ENCODE data around the gene METTL26.

METTL26 gene

DNA sequence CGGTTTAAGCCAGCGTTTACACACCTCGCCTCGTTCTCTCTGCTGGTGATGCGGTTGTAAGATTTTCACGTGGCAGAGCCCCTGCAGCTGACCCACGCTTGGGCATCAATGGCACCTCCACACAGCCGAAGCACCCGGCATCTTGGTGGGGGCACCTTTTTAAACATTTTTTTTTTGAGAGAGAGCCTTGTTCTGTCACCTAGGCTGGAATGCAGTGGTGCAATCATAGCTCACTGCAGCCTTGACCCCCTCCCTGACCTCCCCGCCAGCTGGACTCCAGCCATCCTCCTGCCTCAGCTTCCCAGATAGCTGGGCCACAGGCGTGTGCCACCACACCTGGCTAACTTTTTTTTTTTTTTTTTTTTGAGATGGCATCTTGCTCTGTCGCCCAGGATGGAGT is 17.9 kb upstream of the METTL26 start:
- Histone ChIP-seq H3K9ac (ENCODE audit: insufficient read length) (no peak overlapping the region), H3K27ac (no peak overlapping the region), H3K4me3 (no peak overlapping the region), H3K36me3 (ENCODE audit: insufficient read depth, low read length) (no peaks in the 10 kb centered on the region; the same call in 1 of the 2 replicates), H3K9me3 (ENCODE audit: low read depth, low read length) (no peaks in the 10 kb centered on the region)
- TF ChIP-seq FOXP2 (optimal IDR thresholded peaks at IDR 0.05; ENCODE audit: control extremely low read depth, extremely low read length, insufficient read depth) (no peak), POLR2AphosphoS5 (IDR thresholded peaks at IDR 0.05; ENCODE audit: borderline replicate concordance, low read depth, low read length) (no peak), EZH2 (IDR thresholded peaks at IDR 0.05) (no peak)
- DNase-seq (ENCODE audit: low read depth, low spot score): no peak

DNA sequence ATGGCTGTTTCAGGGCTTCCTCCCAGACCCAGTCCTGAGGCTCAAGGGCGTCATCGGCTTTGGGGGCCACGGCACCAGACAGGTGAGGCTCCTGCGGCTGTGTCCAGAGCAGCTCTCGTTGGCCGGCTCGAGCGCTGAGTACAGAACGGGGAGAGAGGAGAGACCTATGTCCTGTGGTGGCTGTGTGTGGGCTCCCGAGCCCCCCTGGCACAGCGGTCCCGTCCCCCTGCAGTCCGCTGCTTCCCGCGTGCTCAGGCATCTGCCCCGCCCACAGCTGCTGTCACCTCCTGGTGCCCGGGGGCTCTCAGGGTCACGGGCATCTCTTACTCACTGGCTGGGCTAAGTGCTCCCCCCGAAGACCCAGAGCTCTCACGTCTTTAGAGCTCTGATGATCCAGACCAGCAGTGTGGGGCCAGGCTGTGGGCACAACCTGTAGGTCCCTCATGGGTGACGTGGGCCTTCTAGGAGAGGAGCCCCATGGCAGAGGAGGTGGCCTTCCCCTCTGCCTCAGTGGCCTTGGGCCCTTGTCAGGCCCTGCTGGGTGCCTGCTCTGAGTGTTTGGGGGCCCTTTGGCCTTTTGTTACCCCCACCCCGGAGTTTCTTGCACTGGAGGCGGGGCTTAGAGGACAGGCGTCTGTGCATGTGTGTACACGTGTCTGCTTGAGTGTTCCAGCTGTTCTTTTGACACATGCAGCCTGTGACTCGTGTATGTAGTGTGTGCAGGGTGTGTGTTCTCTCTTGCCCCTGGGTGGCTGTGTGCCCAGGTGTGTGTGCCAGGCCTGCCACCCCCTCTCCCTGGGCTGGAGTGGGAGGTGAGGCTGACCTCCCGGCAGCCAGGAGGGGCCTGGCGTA is 16.6 kb upstream of the METTL26 start:
- Histone ChIP-seq H3K9ac (ENCODE audit: insufficient read length) (no peak overlapping the region), H3K36me3 (ENCODE audit: insufficient read depth, low read length) (no peaks in the 10 kb centered on the region; the same call in 1 of the 2 replicates)

DNA sequence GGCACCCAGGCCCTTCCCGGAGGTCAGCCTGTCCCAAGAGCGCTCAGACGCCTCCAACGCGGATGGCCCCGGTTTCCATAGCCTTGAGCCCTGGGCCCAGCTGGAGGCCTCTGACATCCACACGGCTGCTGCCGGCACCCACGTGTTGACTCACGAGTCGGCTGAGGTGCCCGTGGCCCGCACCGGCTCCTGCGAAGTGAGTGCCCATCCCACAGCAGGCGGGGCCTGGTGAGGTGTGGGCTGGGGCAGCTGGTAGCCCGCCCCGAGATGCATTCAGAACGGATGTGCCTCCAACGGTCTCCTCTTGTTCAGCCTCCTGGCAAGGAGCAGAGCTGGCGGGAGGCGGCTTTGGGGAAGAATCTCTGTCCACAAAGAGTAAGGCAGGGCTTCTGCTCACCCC is 15.7 kb upstream of the METTL26 start:
- H3K9me3 ChIP-seq (ENCODE audit: low read depth, low read length): no peaks in the 10 kb centered on the region
- no peak overlapping the region for H3K27ac ChIP-seq
- DNase-seq (ENCODE audit: low read depth, low spot score): no peak
- TF ChIP-seq FOXP2 (optimal IDR thresholded peaks at IDR 0.05; ENCODE audit: control extremely low read depth, extremely low read length, insufficient read depth) (no peak), POLR2AphosphoS5 (IDR thresholded peaks at IDR 0.05; ENCODE audit: borderline replicate concordance, low read depth, low read length) (no peak), EZH2 (IDR thresholded peaks at IDR 0.05) (no peak)
- no peaks in the 10 kb centered on the region; the same call in 1 of the 2 replicates for H3K36me3 ChIP-seq (ENCODE audit: insufficient read depth, low read length)
- no peak overlapping the region for H3K9ac ChIP-seq (ENCODE audit: insufficient read length)
- no peak overlapping the region for H3K4me3 ChIP-seq

More for the DNA sequence above, 16.6 kb upstream of the METTL26 start:
- Histone ChIP-seq H3K9me3 (ENCODE audit: low read depth, low read length) (no peaks in the 10 kb centered on the region), H3K27ac (no peak overlapping the region), H3K4me3 (no peak overlapping the region)
- no peak for TF ChIP-seq FOXP2 (optimal IDR thresholded peaks at IDR 0.05; ENCODE audit: control extremely low read depth, extremely low read length, insufficient read depth)
- TF ChIP-seq EZH2 (IDR thresholded peaks at IDR 0.05): no peak
- TF ChIP-seq POLR2AphosphoS5 (IDR thresholded peaks at IDR 0.05; ENCODE audit: borderline replicate concordance, low read depth, low read length): no peak
- no peak for DNase-seq (ENCODE audit: low read depth, low spot score)

DNA sequence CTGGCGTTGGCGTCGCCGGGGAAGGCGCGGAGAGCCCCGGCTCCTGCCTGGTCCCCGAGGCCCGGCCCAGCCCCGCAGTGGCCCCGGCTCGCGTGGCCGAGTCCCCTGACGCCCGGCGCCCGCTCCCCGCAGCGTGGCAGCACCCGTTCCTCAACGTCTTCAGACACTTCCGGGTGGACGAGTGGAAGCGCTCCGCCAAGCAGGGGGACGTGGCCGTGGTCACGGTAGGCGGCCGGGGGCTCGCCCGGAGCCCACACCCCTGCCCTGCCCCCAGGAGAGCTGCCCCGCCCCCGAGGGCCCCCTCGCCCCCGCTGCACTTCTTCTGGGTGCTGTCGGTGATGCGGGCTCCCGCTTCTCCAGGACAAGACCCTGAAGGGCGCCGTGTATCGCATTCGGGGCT is 13.5 kb upstream of the METTL26 start:
- H3K4me3 ChIP-seq: peak overlapping the region; percentile 91
- no peaks in the 10 kb centered on the region for H3K9me3 ChIP-seq (ENCODE audit: low read depth, low read length)
- H3K9ac ChIP-seq (ENCODE audit: insufficient read length): peak overlapping the region; percentile 96
- no peak for DNase-seq (ENCODE audit: low read depth, low spot score)
- no peaks in the 10 kb centered on the region for H3K36me3 ChIP-seq (ENCODE audit: insufficient read depth, low read length)
- H3K27ac ChIP-seq: no peak overlapping the region
- TF ChIP-seq FOXP2 (optimal IDR thresholded peaks at IDR 0.05; ENCODE audit: control extremely low read depth, extremely low read length, insufficient read depth): no peak
- no peak for TF ChIP-seq POLR2AphosphoS5 (IDR thresholded peaks at IDR 0.05; ENCODE audit: borderline replicate concordance, low read depth, low read length)

DNA sequence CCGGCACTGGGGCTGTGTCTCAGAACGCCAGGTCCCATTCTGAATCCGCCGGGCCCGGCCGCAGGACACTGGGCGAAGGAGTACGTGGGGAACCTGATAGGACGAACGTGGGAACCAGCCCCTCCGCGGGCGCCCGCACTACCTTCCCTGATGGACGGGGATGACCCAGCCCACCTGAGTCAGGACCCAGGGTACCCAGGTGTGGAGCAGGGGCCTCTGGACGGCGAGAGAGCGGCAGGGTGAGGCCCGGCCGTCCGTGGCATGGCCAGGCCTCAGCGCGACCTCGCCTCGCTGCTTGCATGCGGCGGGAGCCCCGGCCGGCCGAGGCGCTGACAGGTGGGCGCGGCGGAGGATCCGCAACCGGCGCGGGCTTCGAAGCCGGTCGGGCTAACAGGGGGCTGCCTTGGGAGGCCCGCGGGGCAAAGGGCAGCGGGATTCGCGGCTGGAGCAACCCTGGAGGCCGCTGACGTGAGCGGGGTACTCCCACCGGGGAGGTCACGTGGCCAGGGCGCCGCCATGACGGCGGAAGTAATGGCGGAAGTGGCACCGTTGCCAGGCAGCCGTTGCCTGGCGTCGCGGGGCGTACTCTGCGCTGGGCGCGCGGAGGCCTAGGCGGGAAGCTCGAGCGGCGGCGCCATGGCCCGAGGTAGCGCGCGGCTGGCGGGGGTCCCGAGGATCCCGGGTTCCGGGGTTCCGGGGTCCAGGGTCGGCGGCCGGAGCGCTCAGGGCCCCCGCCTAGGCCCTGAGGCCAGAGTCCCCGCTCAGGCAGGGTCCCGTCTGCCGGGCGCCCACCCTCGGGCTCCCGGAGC is 12.9 kb upstream of the METTL26 start, which contains the start of gene WDR90:
Gene WDR90 (plus strand): TSS at position 585 of the 809 bp plus-strand sequence. CDS start 52 bp downstream, at position 637.
- peak within 1 kb of the TSS; percentile 86 for H3K27ac ChIP-seq
- H3K9me3 ChIP-seq (ENCODE audit: low read depth, low read length): no peaks in the 10 kb centered on the region
- H3K9ac ChIP-seq (ENCODE audit: insufficient read length): peak within 1 kb of the TSS; percentile 96
- TF ChIP-seq FOXP2 (optimal IDR thresholded peaks at IDR 0.05; ENCODE audit: control extremely low read depth, extremely low read length, insufficient read depth): no peak
- TF ChIP-seq EZH2 (IDR thresholded peaks at IDR 0.05): no peak
- peak; percentile 78; the same call in 1 of the 2 replicates for TF ChIP-seq POLR2AphosphoS5 (IDR thresholded peaks at IDR 0.05; ENCODE audit: borderline replicate concordance, low read depth, low read length)
- peak within 1 kb of the TSS; percentile 91 for H3K4me3 ChIP-seq
- peak; percentile 28 for DNase-seq (ENCODE audit: low read depth, low spot score)
- H3K36me3 ChIP-seq (ENCODE audit: insufficient read depth, low read length): no peaks in the 10 kb centered on the region

DNA sequence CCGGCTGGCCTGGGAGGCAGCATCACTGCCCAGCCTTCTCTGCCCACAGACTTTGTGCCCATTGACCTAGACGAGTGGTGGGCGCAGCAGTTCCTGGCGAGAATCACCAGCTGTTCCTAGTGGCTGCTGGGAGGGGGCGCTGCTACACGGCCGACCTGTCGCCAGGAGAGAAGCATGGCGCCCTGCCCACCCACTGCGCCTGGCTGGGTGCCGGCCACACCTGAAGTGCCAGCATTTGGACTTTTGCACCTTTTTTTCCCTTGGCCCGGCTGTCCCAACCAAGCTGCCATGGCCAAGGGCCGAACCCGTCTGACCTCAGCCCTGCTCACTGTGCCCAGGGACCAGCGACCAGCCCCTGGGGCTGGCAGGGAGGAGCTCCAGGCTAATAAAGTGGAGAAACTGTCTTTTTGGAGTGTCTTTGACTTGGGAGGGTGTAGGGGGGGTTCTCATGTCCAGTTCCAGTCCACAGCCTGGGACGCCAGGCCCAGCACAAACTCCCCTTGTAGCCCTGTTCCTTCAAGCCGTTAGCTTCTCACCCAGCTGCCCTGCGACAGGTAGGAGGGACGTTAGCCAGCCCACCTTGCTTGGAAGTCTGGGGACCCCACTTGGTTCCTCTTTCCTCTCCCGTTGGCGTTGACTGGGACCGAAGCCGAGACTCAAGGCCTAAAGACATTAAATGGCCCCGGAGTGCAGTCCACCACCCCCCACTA is 12.1 kb upstream of the METTL26 start:
- Histone ChIP-seq H3K4me3 (peak overlapping the region; percentile 91), H3K27ac (peak overlapping the region; percentile 86), H3K9me3 (ENCODE audit: low read depth, low read length) (no peaks in the 10 kb centered on the region), H3K9ac (ENCODE audit: insufficient read length) (peak overlapping the region; percentile 96), H3K36me3 (ENCODE audit: insufficient read depth, low read length) (no peaks in the 10 kb centered on the region)
- TF ChIP-seq FOXP2 (optimal IDR thresholded peaks at IDR 0.05; ENCODE audit: control extremely low read depth, extremely low read length, insufficient read depth): no peak
- no peak for TF ChIP-seq EZH2 (IDR thresholded peaks at IDR 0.05)
- no peak; the same call in 1 of the 2 replicates for TF ChIP-seq POLR2AphosphoS5 (IDR thresholded peaks at IDR 0.05; ENCODE audit: borderline replicate concordance, low read depth, low read length)
- DNase-seq (ENCODE audit: low read depth, low spot score): no peak

DNA sequence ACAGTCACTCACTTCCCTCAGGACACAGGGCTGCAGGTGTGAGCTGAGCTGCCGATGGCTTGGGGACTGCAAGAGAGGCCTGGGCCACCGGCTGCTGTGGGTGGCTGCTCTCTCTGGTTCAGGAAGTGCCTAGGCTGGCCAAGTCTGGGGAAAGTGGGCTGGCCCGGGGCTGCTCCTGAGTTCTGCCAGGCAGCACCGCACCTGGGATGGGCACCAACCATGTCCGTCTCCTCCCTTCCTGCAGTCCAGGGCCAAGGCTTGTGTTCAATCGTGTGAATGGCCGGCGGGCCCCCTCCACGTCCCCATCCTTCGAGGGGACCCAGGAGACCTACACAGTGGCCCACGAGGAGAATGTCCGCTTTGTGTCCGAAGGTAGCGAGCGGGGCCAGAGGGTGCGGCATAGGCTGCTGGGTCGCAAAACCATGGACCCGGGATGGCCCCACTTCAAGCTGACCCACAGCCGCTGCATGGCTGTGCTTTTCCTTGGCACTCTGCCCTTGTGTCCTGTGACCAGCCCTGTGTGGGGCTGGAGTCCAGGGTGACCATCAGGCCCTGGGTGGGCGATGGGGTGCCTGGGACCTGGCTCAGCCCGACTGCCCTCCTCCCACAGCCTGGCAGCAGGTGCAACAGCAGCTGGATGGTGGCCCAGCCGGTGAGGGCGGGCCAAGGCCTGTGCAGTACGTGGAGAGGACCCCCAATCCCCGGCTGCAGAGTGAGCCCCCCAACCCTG is 11.2 kb upstream of the METTL26 start:
- no peak overlapping the region for H3K27ac ChIP-seq
- no peak overlapping the region for H3K9ac ChIP-seq (ENCODE audit: insufficient read length)
- H3K4me3 ChIP-seq: no peak overlapping the region

More for the DNA sequence above, 11.2 kb upstream of the METTL26 start:
- no peak for TF ChIP-seq FOXP2 (optimal IDR thresholded peaks at IDR 0.05; ENCODE audit: control extremely low read depth, extremely low read length, insufficient read depth)
- TF ChIP-seq POLR2AphosphoS5 (IDR thresholded peaks at IDR 0.05; ENCODE audit: borderline replicate concordance, low read depth, low read length): peak; percentile 1; the same call in 1 of the 2 replicates
- no peaks in the 10 kb centered on the region for H3K9me3 ChIP-seq (ENCODE audit: low read depth, low read length)
- no peak for DNase-seq (ENCODE audit: low read depth, low spot score)
- no peaks in the 10 kb centered on the region for H3K36me3 ChIP-seq (ENCODE audit: insufficient read depth, low read length)
